ENCODE measurements around the gene CCDC74B.

- TF ChIP-seq CTCF (IDR thresholded peaks at IDR 0.05) = no peak
- no peak for TF ChIP-seq POLR2A (IDR thresholded peaks at IDR 0.05)
These were observed 18.1 kb upstream of the CCDC74B start for GRCh38 chr2:130162968-130163367.
